PFSK-1 (cell line): ENCODE results near the gene CAB39.

ENCODE experiments used
- POLR2AphosphoS5 ChIP-seq: IDR thresholded peaks from 2 replicates; pipeline ENCODE4 v1.6.1; 2012; ENCODE audit warnings: low read depth, mild to moderate bottlenecking, control low read depth, low read length, moderate library complexity
- SIN3A ChIP-seq: IDR thresholded peaks from 2 replicates; pipeline ENCODE4 v1.6.1; 2012; ENCODE audit warnings: mild to moderate bottlenecking, low read length, moderate library complexity, borderline replicate concordance; ENCODE audit not compliant: insufficient read depth
- TAF1 ChIP-seq: IDR thresholded peaks from 2 replicates; pipeline ENCODE4 v1.6.1; 2012; ENCODE audit warnings: low read length, control low read depth, borderline replicate concordance; ENCODE audit not compliant: insufficient read depth
- TF ChIP-seq, protein P1 (sequence below), 2 experiments: IDR thresholded peaks; 2 replicates each; pipeline versions ENCODE4 v1.6.1 to v1.8.0; 2011 to 2012; ENCODE audit warnings: low read depth in 2 of 2, low read length in 2 of 2, control low read depth in 1 of 2, inconsistent platforms in 1 of 2, mild to moderate bottlenecking in 1 of 2, moderate library complexity in 1 of 2; ENCODE audit not compliant: insufficient read depth in 1 of 2

GRCh38 chr2:230703514-230703913, 9.1 kb upstream of the CAB39 start:
- TF ChIP-seq POLR2AphosphoS5 (no peak), SIN3A (no peak), TAF1 (no peak)
- TF ChIP-seq, protein P1, sequence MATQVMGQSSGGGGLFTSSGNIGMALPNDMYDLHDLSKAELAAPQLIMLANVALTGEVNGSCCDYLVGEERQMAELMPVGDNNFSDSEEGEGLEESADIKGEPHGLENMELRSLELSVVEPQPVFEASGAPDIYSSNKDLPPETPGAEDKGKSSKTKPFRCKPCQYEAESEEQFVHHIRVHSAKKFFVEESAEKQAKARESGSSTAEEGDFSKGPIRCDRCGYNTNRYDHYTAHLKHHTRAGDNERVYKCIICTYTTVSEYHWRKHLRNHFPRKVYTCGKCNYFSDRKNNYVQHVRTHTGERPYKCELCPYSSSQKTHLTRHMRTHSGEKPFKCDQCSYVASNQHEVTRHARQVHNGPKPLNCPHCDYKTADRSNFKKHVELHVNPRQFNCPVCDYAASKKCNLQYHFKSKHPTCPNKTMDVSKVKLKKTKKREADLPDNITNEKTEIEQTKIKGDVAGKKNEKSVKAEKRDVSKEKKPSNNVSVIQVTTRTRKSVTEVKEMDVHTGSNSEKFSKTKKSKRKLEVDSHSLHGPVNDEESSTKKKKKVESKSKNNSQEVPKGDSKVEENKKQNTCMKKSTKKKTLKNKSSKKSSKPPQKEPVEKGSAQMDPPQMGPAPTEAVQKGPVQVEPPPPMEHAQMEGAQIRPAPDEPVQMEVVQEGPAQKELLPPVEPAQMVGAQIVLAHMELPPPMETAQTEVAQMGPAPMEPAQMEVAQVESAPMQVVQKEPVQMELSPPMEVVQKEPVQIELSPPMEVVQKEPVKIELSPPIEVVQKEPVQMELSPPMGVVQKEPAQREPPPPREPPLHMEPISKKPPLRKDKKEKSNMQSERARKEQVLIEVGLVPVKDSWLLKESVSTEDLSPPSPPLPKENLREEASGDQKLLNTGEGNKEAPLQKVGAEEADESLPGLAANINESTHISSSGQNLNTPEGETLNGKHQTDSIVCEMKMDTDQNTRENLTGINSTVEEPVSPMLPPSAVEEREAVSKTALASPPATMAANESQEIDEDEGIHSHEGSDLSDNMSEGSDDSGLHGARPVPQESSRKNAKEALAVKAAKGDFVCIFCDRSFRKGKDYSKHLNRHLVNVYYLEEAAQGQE (IDR thresholded peaks at IDR 0.05; ENCODE audit: insufficient read depth in 1 of 2, low read depth in 2 of 2, low read length in 2 of 2) = no peak
